ENCODE results near the gene PRDM16. TPM values are rescaled to one million over a fixed set of nuclear protein-coding genes. Genes with fewer than 3 reads are reported as not detected.

The PRDM16 gene
- total RNA-seq, 4 donors from 2014 or later = 5.4 to 13.2 (median 7.7) TPM

GRCh38 chr1:3078430-3078861 lies 9.4 kb downstream of the PRDM16 start:
- Histone ChIP-seq H3K27me3 (peaks cover 0 to 7% of the 10 kb centered on the region in 2 donors), H3K4me3 (no peak overlapping the region), H3K9me3 (no peaks in the 10 kb centered on the region), H3K36me3 (no peaks in the 10 kb centered on the region), H3K27ac (no peak overlapping the region), H3K4me1 (peaks cover 0 to 6% (median 0%) of the 10 kb centered on the region in 4 donors)
- TF ChIP-seq CTCF (IDR thresholded peaks at IDR 0.05) = no peak
- TF ChIP-seq POLR2A (IDR thresholded peaks at IDR 0.05) = no peak
- DNase-seq = no peak

- TF ChIP-seq CTCF (IDR thresholded peaks at IDR 0.05) = no peak
- no peak for TF ChIP-seq POLR2A (IDR thresholded peaks at IDR 0.05)
- Histone ChIP-seq H3K27ac (no peak overlapping the region), H3K9me3 (no peaks in the 10 kb centered on the region), H3K4me1 (peaks cover 0 to 2% (median 0%) of the 10 kb centered on the region in 4 donors), H3K27me3 (peaks cover 0 to 3% of the 10 kb centered on the region in 2 donors), H3K36me3 (no peaks in the 10 kb centered on the region), H3K4me3 (no peak overlapping the region)
- DNase-seq = no peak
Measured at GRCh38 chr1:3078871-3079270, 9.9 kb downstream of the PRDM16 start.

- no peaks in the 10 kb centered on the region for H3K9me3 ChIP-seq
- H3K27me3 ChIP-seq = no peaks in the 10 kb centered on the region
- no peak for DNase-seq
- no peak overlapping the region for H3K4me3 ChIP-seq
- TF ChIP-seq POLR2A (IDR thresholded peaks at IDR 0.05) (no peak), CTCF (IDR thresholded peaks at IDR 0.05) (no peak)
- no peaks in the 10 kb centered on the region for H3K4me1 ChIP-seq
- no peak overlapping the region for H3K27ac ChIP-seq
- no peaks in the 10 kb centered on the region for H3K36me3 ChIP-seq
Measured at GRCh38 chr1:3079381-3080052, 10.5 kb downstream of the PRDM16 start.

- no peak overlapping the region for H3K27ac ChIP-seq
Measured at GRCh38 chr1:3080053-3080955, 11.3 kb downstream of the PRDM16 start.

More at GRCh38 chr1:3080053-3080955, 11.3 kb downstream of the PRDM16 start:
- Histone ChIP-seq H3K27me3 (no peaks in the 10 kb centered on the region), H3K36me3 (no peaks in the 10 kb centered on the region), H3K4me3 (no peak overlapping the region), H3K9me3 (no peaks in the 10 kb centered on the region), H3K4me1 (no peaks in the 10 kb centered on the region)
- no peak for TF ChIP-seq POLR2A (IDR thresholded peaks at IDR 0.05)
- TF ChIP-seq CTCF (IDR thresholded peaks at IDR 0.05) = no peak
- no peak for DNase-seq
